PC-3 (cell line): ENCODE data around the gene BTBD16. TPM values are rescaled to one million over a fixed set of nuclear protein-coding genes. Genes with fewer than 3 reads are reported as not detected.

ENCODE experiments used
- ATAC-seq: fragments of 200-7000 bp; cut with Tn5 transposase; 2 replicates; pipeline ENCODE4 v1.9.1; 2020; ENCODE audit warnings: mild to moderate bottlenecking, moderate library complexity
- BruUV-seq: library from RNA; stranded (reverse); fragments of 400-500 nt; replicated peaks from 2 replicates; lab custom pipeline; 2021; lab: Mats Ljungman, UMichigan
- CTCF ChIA-PET: fragments of 300-600 bp; sonication (Branson Sonifier 250); formaldehyde crosslinking; loops from one replicate; lab custom pipeline; 2022; ENCODE audit warnings: antibody characterized with exemption; lab: Charles Lee
- POLR2A ChIA-PET: fragments of 300-600 bp; sonication (Branson Sonifier 250); formaldehyde crosslinking; loops from one replicate; lab custom pipeline; 2022; ENCODE audit warnings: antibody characterized with exemption; ENCODE audit not compliant: unreplicated experiment; lab: Charles Lee
- DNase-seq: peaks from one replicate; pipeline ENCODE4 v3.0.0-alpha.2; 2015
- H2AFZ ChIP-seq: fragments of 300-600 bp; sonication (generic); 2 replicates; pipeline ENCODE4 v1.6.0; 2016; ENCODE audit warnings: antibody characterized with exemption, low read length
- H3F3A ChIP-seq: fragments of 300-600 bp; sonication (generic); one replicate; pipeline ENCODE4 v1.6.0; 2017; ENCODE audit warnings: antibody characterized with exemption, low read length, control low read depth, mild to moderate bottlenecking; ENCODE audit not compliant: unreplicated experiment
- H3K27ac ChIP-seq: fragments of 300-600 bp; sonication (generic); 2 replicates; pipeline ENCODE4 v1.5.1; 2016; ENCODE audit warnings: mild to moderate bottlenecking, low read length
- H3K27me3 ChIP-seq: fragments of 300-600 bp; sonication (generic); 2 replicates; pipeline ENCODE4 v1.6.1; 2016; ENCODE audit warnings: low read length, mixed read lengths
- H3K36me3 ChIP-seq: fragments of 300-600 bp; sonication (generic); 2 replicates; pipeline ENCODE4 v1.6.1; 2016; ENCODE audit warnings: low read depth, mixed run types, low read length, mixed read lengths
- H3K4me1 ChIP-seq: fragments of 300-600 bp; sonication (generic); 2 replicates; pipeline ENCODE4 v1.5.1; 2016; ENCODE audit warnings: low read length; ENCODE audit not compliant: insufficient read depth
- H3K4me2 ChIP-seq: fragments of 300-600 bp; sonication (generic); 2 replicates; pipeline ENCODE4 v1.6.0; 2016; ENCODE audit warnings: low read length
- H3K4me3 ChIP-seq: fragments of 300-600 bp; sonication (generic); 2 replicates; pipeline ENCODE4 v1.5.1; 2016; ENCODE audit warnings: mild to moderate bottlenecking, low read length, mixed read lengths
- H3K79me2 ChIP-seq: fragments of 300-600 bp; sonication (generic); 2 replicates; pipeline ENCODE4 v1.6.1; 2017; ENCODE audit warnings: low read length, mixed read lengths
- H3K9ac ChIP-seq: fragments of 300-600 bp; sonication (generic); 2 replicates; pipeline ENCODE4 v1.6.0; 2016; ENCODE audit warnings: mild to moderate bottlenecking, low read length
- H3K9me2 ChIP-seq: fragments of 300-600 bp; sonication (generic); replicated peaks from 2 replicates; pipeline ENCODE4 v1.6.1; 2016; ENCODE audit warnings: mixed run types, low read length, mixed read lengths
- H3K9me3 ChIP-seq: fragments of 300-600 bp; sonication (generic); 2 replicates; pipeline ENCODE4 v1.6.1; 2016; ENCODE audit warnings: low read length, mixed read lengths
- H4K20me1 ChIP-seq: fragments of 300-600 bp; sonication (generic); 2 replicates; pipeline ENCODE4 v1.6.1; 2016; ENCODE audit warnings: low read length, mixed read lengths
- CTCF ChIP-seq: fragments of 300-600 bp; sonication (generic); conservative IDR thresholded peaks from 2 replicates; pipeline ENCODE4 v1.5.1; 2017; ENCODE audit warnings: antibody characterized with exemption, low read depth, mild to moderate bottlenecking, low read length
- EZH2 ChIP-seq: fragments of 300-600 bp; sonication (generic); IDR thresholded peaks from one replicate; pipeline ENCODE4 v1.6.1; 2017; ENCODE audit warnings: antibody characterized with exemption, mild to moderate bottlenecking, low read length; ENCODE audit not compliant: unreplicated experiment
- EZH2phosphoT487 ChIP-seq: fragments of 300-600 bp; sonication (generic); IDR thresholded peaks from 2 replicates; pipeline ENCODE4 v1.6.1; 2018; ENCODE audit warnings: mild to moderate bottlenecking, antibody characterized with exemption, low read length, borderline replicate concordance
- intact Hi-C: fragments of 100-400 bp; cut with micrococcal nuclease; formaldehyde crosslinking; loops from 2 replicates; pipeline ENCODE4 v1.9.0; 2023
- total RNA-seq: library from RNA; depleted of rRNA; stranded (reverse); fragments of >200 nt; gene quantifications from 2 replicates; pipeline ENCODE4 v1.2.3, GENCODE V29; 2014

BTBD16 gene
- total RNA-seq, 1 experiment from 2014 or later = not detected

GRCh38 chr10:122229666-122230065 lies 41.4 kb upstream of the BTBD16 start:
- H3K27ac ChIP-seq = no peak overlapping the region
- TF ChIP-seq EZH2 = no peak
- TF ChIP-seq CTCF = no peak
- TF ChIP-seq EZH2phosphoT487 = no peak
- ATAC-seq (no peak), DNase-seq (no peak)
- no peaks in the 10 kb centered on the region for H3K9me3 ChIP-seq
- H3K79me2 ChIP-seq = no peaks in the 10 kb centered on the region
- intact Hi-C loops = no loop called here
- peaks cover 20% of the 10 kb centered on the region for H3K4me1 ChIP-seq
- H3K9me2 ChIP-seq = no peaks in the 10 kb centered on the region
- no peaks in the 10 kb centered on the region for H3K27me3 ChIP-seq
- no peak overlapping the region for H3K4me3 ChIP-seq
- no peak overlapping the region for H3K4me2 ChIP-seq
- H3F3A ChIP-seq = no peaks in the 10 kb centered on the region
- no TSS peak for BruUV-seq
- H4K20me1 ChIP-seq = no peaks in the 10 kb centered on the region
- H2AFZ ChIP-seq = no peak overlapping the region
- CTCF ChIA-PET = no interaction called here
- peaks cover 7% of the 10 kb centered on the region; the same call in 1 of the 2 replicates for H3K36me3 ChIP-seq
- no peak overlapping the region for H3K9ac ChIP-seq
- POLR2A ChIA-PET = no interaction called here

- Histone ChIP-seq H3K9me2 (no peaks in the 10 kb centered on the region), H3F3A (no peaks in the 10 kb centered on the region), H3K79me2 (no peaks in the 10 kb centered on the region), H3K4me3 (no peak overlapping the region), H3K9me3 (no peaks in the 10 kb centered on the region), H3K9ac (no peak overlapping the region), H4K20me1 (no peaks in the 10 kb centered on the region), H3K27ac (no peak overlapping the region), H2AFZ (no peak overlapping the region), H3K36me3 (peaks cover 7% of the 10 kb centered on the region; the same call in 1 of the 2 replicates), H3K4me1 (peaks cover 20% of the 10 kb centered on the region), H3K4me2 (no peak overlapping the region), H3K27me3 (no peaks in the 10 kb centered on the region)
- intact Hi-C loops = no loop called here
- TF ChIP-seq EZH2 (no peak), EZH2phosphoT487 (no peak), CTCF (no peak)
- DNase-seq (no peak), ATAC-seq (no peak)
- no TSS peak for BruUV-seq
- ChIA-PET POLR2A (no interaction called here), CTCF (no interaction called here)
These were observed 40.9 kb upstream of the BTBD16 start for GRCh38 chr10:122230222-122230621.

GRCh38 chr10:122232769-122233168 lies 38.3 kb upstream of the BTBD16 start:
- BruUV-seq = no TSS peak
- no peaks in the 10 kb centered on the region for H3F3A ChIP-seq
- peak overlapping the region; percentile 46 for H3K27ac ChIP-seq
- intact Hi-C loops = no loop called here
- TF ChIP-seq EZH2phosphoT487 = no peak
- no peak for TF ChIP-seq CTCF
- TF ChIP-seq EZH2 = no peak
- no peaks in the 10 kb centered on the region for H3K79me2 ChIP-seq
- no peaks in the 10 kb centered on the region for H3K9me2 ChIP-seq
- peaks cover 37% of the 10 kb centered on the region for H3K4me1 ChIP-seq
- peak; percentile 48 for ATAC-seq
- ChIA-PET CTCF (no interaction called here), POLR2A (interaction anchor here (0.7 kb wide), 1 partner anchor 305 kb away, joined by 3 read pairs; no protein-coding TSS in a partner anchor)
- no peaks in the 10 kb centered on the region for H4K20me1 ChIP-seq
- H2AFZ ChIP-seq = no peak overlapping the region
- H3K9me3 ChIP-seq = no peaks in the 10 kb centered on the region
- H3K36me3 ChIP-seq = peaks cover 9% of the 10 kb centered on the region; the same call in 1 of the 2 replicates
- H3K4me3 ChIP-seq = no peak overlapping the region
- H3K9ac ChIP-seq = no peak overlapping the region
- peak; percentile 64 for DNase-seq
- no peak overlapping the region for H3K4me2 ChIP-seq
- no peaks in the 10 kb centered on the region for H3K27me3 ChIP-seq
